ENCODE data around the gene HHATL. TPM values are rescaled to one million over a fixed set of nuclear protein-coding genes. Genes with fewer than 3 reads are reported as not detected.

HHATL gene
- total RNA-seq, 1 donor from 2014 or later, result not detected

DNA sequence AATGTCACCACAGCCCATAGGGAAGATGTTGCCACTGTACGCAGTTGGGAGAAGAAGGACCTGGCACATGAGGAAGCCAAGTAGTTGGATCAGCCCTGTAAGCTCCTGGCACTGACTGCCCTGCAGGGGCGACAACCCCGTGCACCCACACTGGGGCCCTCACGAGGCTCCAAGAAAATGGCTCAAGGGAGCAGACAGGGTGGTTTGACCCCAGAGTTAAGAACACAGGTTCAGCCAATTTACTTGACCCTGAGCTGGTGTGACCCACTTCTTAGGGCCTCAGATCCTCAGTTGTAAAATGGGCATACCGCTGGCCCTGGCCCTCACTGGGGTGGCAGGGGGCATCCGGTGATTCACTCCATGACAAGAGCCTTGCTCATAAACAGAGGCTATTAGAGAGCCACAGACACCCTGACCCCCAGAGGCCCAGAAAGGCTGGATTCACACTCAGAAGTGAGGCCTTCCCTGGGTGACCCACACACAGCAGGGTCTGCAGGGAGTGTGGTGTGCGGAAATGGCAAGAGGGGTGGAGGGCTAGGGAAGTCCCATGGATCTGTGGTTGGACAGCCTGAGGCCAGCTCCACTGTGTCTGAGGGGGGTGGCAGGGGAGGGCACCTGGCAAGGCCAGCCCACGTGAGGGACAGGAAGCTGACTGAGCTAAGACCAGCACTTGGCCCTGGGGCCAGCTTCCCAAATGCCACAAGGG is 1.7 kb upstream of the HHATL start:
- H3K9me3 Mint-ChIP-seq (ENCODE audit: low read depth), result no peaks in the 10 kb centered on the region

DNA sequence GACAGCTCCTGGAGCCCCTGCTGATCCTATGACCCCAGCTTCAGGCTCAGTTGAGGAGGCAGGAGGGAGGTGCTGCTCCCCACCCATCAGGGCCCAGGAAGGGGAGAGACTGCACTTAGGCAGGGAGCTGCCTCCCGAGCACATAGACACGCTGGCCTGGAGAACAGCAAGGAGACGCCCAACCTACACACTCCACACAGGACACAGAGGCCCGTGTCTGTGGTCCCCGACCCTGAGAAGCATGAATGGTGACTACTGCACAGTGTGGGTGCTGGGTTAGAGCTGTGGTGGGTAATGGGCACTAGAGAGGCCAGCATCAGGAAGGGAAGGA is 1.1 kb upstream of the HHATL start:
- DNase-seq (ENCODE audit: low spot score), result peak; percentile 87
- peaks cover 4% of the 10 kb centered on the region for H3K4me1 Mint-ChIP-seq (ENCODE audit: low read depth)
- H3K27me3 Mint-ChIP-seq (ENCODE audit: low read depth), result peaks cover 17% of the 10 kb centered on the region
- H3K36me3 Mint-ChIP-seq (ENCODE audit: low read depth), result no peaks in the 10 kb centered on the region
- no peak for TF ChIP-seq CTCF (IDR thresholded peaks at IDR 0.05)
- no peak overlapping the region for H3K27ac Mint-ChIP-seq (ENCODE audit: unreplicated experiment)
- no peaks in the 10 kb centered on the region for H3K9me3 Mint-ChIP-seq (ENCODE audit: low read depth)
- H3K4me3 Mint-ChIP-seq (ENCODE audit: unreplicated experiment), result no peak overlapping the region

More for the DNA sequence above, 1.7 kb upstream of the HHATL start:
- H3K27me3 Mint-ChIP-seq (ENCODE audit: low read depth), result peaks cover 15% of the 10 kb centered on the region
- no peaks in the 10 kb centered on the region for H3K36me3 Mint-ChIP-seq (ENCODE audit: low read depth)
- no peak for TF ChIP-seq CTCF (IDR thresholded peaks at IDR 0.05)
- H3K4me1 Mint-ChIP-seq (ENCODE audit: low read depth), result peaks cover 4% of the 10 kb centered on the region
- no peak for DNase-seq (ENCODE audit: low spot score)
- no peak overlapping the region for H3K27ac Mint-ChIP-seq (ENCODE audit: unreplicated experiment)
- H3K4me3 Mint-ChIP-seq (ENCODE audit: unreplicated experiment), result no peak overlapping the region

- DNase-seq (ENCODE audit: low spot score), result no peak
- TF ChIP-seq CTCF (IDR thresholded peaks at IDR 0.05), result no peak
- no peaks in the 10 kb centered on the region for H3K36me3 Mint-ChIP-seq (ENCODE audit: low read depth)
- H3K4me3 Mint-ChIP-seq (ENCODE audit: unreplicated experiment), result no peak overlapping the region
- peaks cover 4% of the 10 kb centered on the region for H3K4me1 Mint-ChIP-seq (ENCODE audit: low read depth)
- H3K27ac Mint-ChIP-seq (ENCODE audit: unreplicated experiment), result no peak overlapping the region
- H3K27me3 Mint-ChIP-seq (ENCODE audit: low read depth), result peaks cover 19% of the 10 kb centered on the region
- H3K9me3 Mint-ChIP-seq (ENCODE audit: low read depth), result no peaks in the 10 kb centered on the region
These were observed 540 bp upstream of the HHATL start for GRCh38 chr3:42702982-42703694.

DNA sequence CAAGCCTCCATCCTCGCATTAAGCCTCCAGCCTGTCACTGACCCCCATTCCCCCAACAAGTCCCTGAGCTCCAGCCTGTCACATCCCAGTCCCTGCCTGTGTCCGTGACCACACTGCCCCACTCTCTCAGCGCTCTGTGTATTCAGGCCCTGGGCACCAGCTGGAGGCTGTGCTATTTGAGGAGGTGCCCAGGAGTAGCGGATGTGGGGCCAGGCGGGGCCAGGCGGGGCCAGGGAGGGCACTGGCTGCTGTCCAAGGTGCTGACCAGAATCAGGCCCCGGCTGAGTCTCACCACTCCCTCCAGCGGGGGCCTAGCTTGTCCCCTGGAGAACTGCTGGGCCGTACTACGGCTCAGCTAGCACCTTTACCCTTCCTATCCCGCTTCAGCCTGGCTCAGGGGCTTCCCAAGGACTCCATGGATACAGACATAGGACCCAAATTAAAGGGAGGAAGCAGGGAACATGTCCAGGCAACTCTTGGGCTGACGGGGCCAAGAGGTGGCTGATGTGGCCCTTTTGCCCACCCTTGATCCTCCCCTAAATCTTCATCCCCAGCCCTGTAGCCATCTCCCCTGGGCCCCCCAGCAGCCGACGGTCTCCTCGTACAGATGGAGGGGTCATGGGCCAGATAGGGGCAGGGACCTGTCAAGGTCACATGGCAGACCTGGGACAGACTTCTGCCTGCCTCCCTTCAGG is 1.1 kb downstream of the HHATL start:
- no peaks in the 10 kb centered on the region for H3K9me3 Mint-ChIP-seq (ENCODE audit: low read depth)
- H3K27me3 Mint-ChIP-seq (ENCODE audit: low read depth), result peaks cover 12% of the 10 kb centered on the region
- no peak overlapping the region for H3K27ac Mint-ChIP-seq (ENCODE audit: unreplicated experiment)
- no peak for TF ChIP-seq CTCF (IDR thresholded peaks at IDR 0.05)
- H3K4me1 Mint-ChIP-seq (ENCODE audit: low read depth), result peaks cover 4% of the 10 kb centered on the region
- DNase-seq (ENCODE audit: low spot score), result no peak
- H3K36me3 Mint-ChIP-seq (ENCODE audit: low read depth), result no peaks in the 10 kb centered on the region
- no peak overlapping the region for H3K4me3 Mint-ChIP-seq (ENCODE audit: unreplicated experiment)
